ENCODE results near the gene PROS1. TPM values are rescaled to one million over a fixed set of nuclear protein-coding genes. Genes with fewer than 3 reads are reported as not detected.

PROS1 gene
- total and polyA plus RNA-seq, 2 of the 4 experiments (the other 2 are of a cell fraction): 1.6 to 2.8 TPM

GRCh38 chr3:93962798-93963197 lies 10.9 kb downstream of the PROS1 start:
- BruUV-seq (replicated peaks): no TSS peak
- Histone ChIP-seq H3K4ac (ENCODE audit: low read depth, low read length) (no peak overlapping the region), H2BK5ac (ENCODE audit: low read depth, low read length, poor library complexity, severe bottlenecking) (no peak overlapping the region), H2AFZ (replicated peaks; ENCODE audit: low read length, poor library complexity) (no peak overlapping the region), H3K9ac (ENCODE audit: low read depth, low read length) (no peak overlapping the region), H2AK5ac (ENCODE audit: low read depth, low read length) (no peak overlapping the region), H3K4me1 (ENCODE audit: control insufficient read depth, insufficient read depth, low read length) (no peaks in the 10 kb centered on the region), H3K79me1 (ENCODE audit: low read depth in 1 of 2, low read length in 2 of 2) (no peaks in the 10 kb centered on the region), H2BK120ac (ENCODE audit: low read depth, low read length) (no peak overlapping the region), H2BK20ac (ENCODE audit: low read depth, low read length) (no peak overlapping the region), H4K5ac (ENCODE audit: low read depth, low read length) (no peak overlapping the region), H3K18ac (ENCODE audit: low read depth, low read length) (no peak overlapping the region), H3K9me3 (ENCODE audit: control insufficient read depth, insufficient read depth, low read length) (no peaks in the 10 kb centered on the region), H4K20me1 (ENCODE audit: insufficient read depth, low read length) (no peaks in the 10 kb centered on the region), H3K56ac (ENCODE audit: extremely low read depth, insufficient read depth, low read length) (no peak overlapping the region), H2AK9ac (replicated peaks; ENCODE audit: low read depth, low read length, poor library complexity) (no peak overlapping the region), H3K23ac (ENCODE audit: low read depth, low read length) (no peak overlapping the region), H3K4me2 (ENCODE audit: low read depth, low read length) (no peak overlapping the region), H3K27me3 (ENCODE audit: control insufficient read depth, insufficient read depth, low read length) (no peaks in the 10 kb centered on the region), H4K8ac (ENCODE audit: low read depth in 2 of 2, low read length in 2 of 2) (no peak overlapping the region), H2BK15ac (ENCODE audit: low read depth, low read length) (no peak overlapping the region), H3K14ac (replicated peaks; ENCODE audit: low read depth, low read length) (no peak overlapping the region), H3K27ac (ENCODE audit: insufficient read depth, low read length) (no peak overlapping the region), H3K9me1 (ENCODE audit: insufficient read depth, low read length) (no peaks in the 10 kb centered on the region), H3K36me3 (ENCODE audit: control insufficient read depth, insufficient read depth, low read length) (no peaks in the 10 kb centered on the region), H3K4me3 (ENCODE audit: insufficient read depth, low read depth, low read length) (no peak overlapping the region), H4K91ac (ENCODE audit: insufficient read depth, low read depth, low read length) (no peak overlapping the region)
- intact Hi-C loops (cut with micrococcal nuclease) (loop anchor here (5.0 kb wide), 1 partner anchor 50 kb away; no protein-coding TSS in a partner anchor), in situ Hi-C loops (cut with MboI; ENCODE audit: low sequenced_read_pairs) (no loop called here), dilution Hi-C loops (cut with HindIII; ENCODE audit: low sequenced_read_pairs, unreplicated experiment) (no loop called here)
- ATAC-seq (ENCODE audit: low read depth) (no peak), DNase-seq (no peak)
- ChIA-PET POLR2A (ENCODE audit: unreplicated experiment) (no interaction called here), CTCF (interaction anchor here (1.5 kb wide), 1 partner anchor 10 kb away, joined by 3 read pairs; the partner anchor contains the start of gene PROS1)
- no CpG with 5 or more reads among the region's 3 CpGs for WGBS, 2 experiments (ENCODE audit: extremely low coverage in 2 of 2, insufficient read length in 1 of 2)
- no peak for TF ChIP-seq RAD21 (IDR thresholded peaks at IDR 0.05; ENCODE audit: low read length)
- TF ChIP-seq CHD1 (IDR thresholded peaks at IDR 0.05; ENCODE audit: low read depth, low read length): no peak
- no peak for TF ChIP-seq CEBPB (IDR thresholded peaks at IDR 0.05; ENCODE audit: low read depth, low read length)
- no peak for TF ChIP-seq MAFK (IDR thresholded peaks at IDR 0.05; ENCODE audit: low read depth, low read length)

Measured in IMR-90 (cell line).